HCT116 (cell line): ENCODE data around the gene ZBTB3. TPM values are rescaled to one million over a fixed set of nuclear protein-coding genes. Genes with fewer than 3 reads are reported as not detected.

Experiments used
- ATAC-seq: fragments of 200-7000 bp; cut with Tn5 transposase; 2 replicates; pipeline ENCODE4 v1.9.1; 2020; ENCODE audit warnings: mild to moderate bottlenecking, moderate library complexity
- BruUV-seq: library from RNA; stranded (reverse); fragments of 400-500 nt; replicated peaks from 2 replicates; lab custom pipeline; 2021; lab: Mats Ljungman, UMichigan
- CTCF ChIA-PET: fragments of 300-600 bp; sonication (Branson Sonifier 250); formaldehyde crosslinking; loops from one replicate; lab custom pipeline; 2021; ENCODE audit warnings: antibody characterized with exemption; lab: Charles Lee
- POLR2A ChIA-PET: fragments of 300-600, 350-600 bp; sonication (Branson Sonifier 250); formaldehyde crosslinking; loops from one replicate; lab custom pipeline; 2021; ENCODE audit warnings: antibody characterized with exemption; lab: Charles Lee
- RAD21 ChIA-PET, 2 experiments: fragments of 300-600 bp; sonication (Branson Sonifier 250); formaldehyde crosslinking; loops; one replicate each; lab custom pipeline; 2023; ENCODE audit warnings: low total read pairs in 2 of 2; ENCODE audit not compliant: uncharacterized antibody in 2 of 2, unreplicated experiment in 2 of 2, low non-redundant PET in 1 of 2; lab: Charles Lee
- DNase-seq: peaks from one replicate; pipeline ENCODE4 v3.0.0-alpha.2; 2010; ENCODE audit warnings: low read depth, low spot score
- H2AFZ ChIP-seq: fragments of 200-600 bp; shearing (Covaris generic), sonication (generic); 2 replicates; pipeline ENCODE4 v1.6.1; 2017; ENCODE audit warnings: low read depth, mixed run types, mixed read lengths, antibody characterized with exemption, low read length; ENCODE audit not compliant: poor library complexity, severe bottlenecking
- H3K27ac ChIP-seq: 2 replicates; pipeline ENCODE4 v1.5.1; 2012; ENCODE audit warnings: low read depth, low read length
- H3K27me3 ChIP-seq: fragments of 200-600 bp; sonication (generic); 2 replicates; pipeline ENCODE4 v1.6.1; 2016; ENCODE audit warnings: mixed run types, low read length, mixed read lengths; ENCODE audit not compliant: insufficient read depth
- H3K36me3 ChIP-seq, 2 experiments: fragments of 200-500 bp in 1 of 2; fragments of 200-600 bp in 1 of 2; sonication (Bioruptor generic) in 1 of 2; sonication (generic) in 1 of 2; 2 replicates each; pipeline versions ENCODE4 v1.5.1 to v1.6.1; 2014 to 2016; ENCODE audit warnings: low read length in 2 of 2, inconsistent platforms in 1 of 2, mixed read lengths in 1 of 2, mixed run types in 1 of 2; ENCODE audit not compliant: insufficient read depth in 2 of 2, control insufficient read depth in 1 of 2
- H3K4me1 ChIP-seq, 2 experiments: fragments of 200-600 bp in 1 of 2; sonication (generic) in 1 of 2; 2 replicates each; pipeline versions ENCODE4 v1.5.1 to v1.6.1; 2012 to 2017; ENCODE audit warnings: low read length in 2 of 2, inconsistent platforms in 1 of 2, mild to moderate bottlenecking in 1 of 2, mixed read lengths in 1 of 2, mixed run types in 1 of 2, moderate library complexity in 1 of 2; ENCODE audit not compliant: insufficient read depth in 2 of 2, control insufficient read depth in 1 of 2
- H3K4me2 ChIP-seq: fragments of 200-600 bp; sonication (generic); 2 replicates; pipeline ENCODE4 v1.6.1; 2017; ENCODE audit warnings: mixed run types, low read length, mixed read lengths
- H3K4me3 ChIP-seq, 2 experiments: fragments of 200-600 bp in 1 of 2; sonication (generic) in 1 of 2; replicated peaks in 1 of 2; 2 replicates each; pipeline ENCODE4 v1.5.1; 2011 to 2016; ENCODE audit warnings: low read length in 2 of 2, control low read depth in 1 of 2, low read depth in 1 of 2, mild to moderate bottlenecking in 1 of 2, mixed read lengths in 1 of 2, mixed run types in 1 of 2
- H3K79me2 ChIP-seq: fragments of 200-600 bp; sonication (generic); 2 replicates; pipeline ENCODE4 v1.6.1; 2017; ENCODE audit warnings: mild to moderate bottlenecking, mixed run types, low read length, moderate library complexity, mixed read lengths; ENCODE audit not compliant: insufficient read depth
- H3K9ac ChIP-seq: fragments of 200-600 bp; sonication (generic); 2 replicates; pipeline ENCODE4 v1.6.1; 2016; ENCODE audit warnings: low read length, mixed read lengths
- H3K9me2 ChIP-seq: fragments of 200-600 bp; sonication (generic), shearing (Covaris generic); 2 replicates; pipeline ENCODE4 v1.6.1; 2017; ENCODE audit warnings: mixed run types, mild to moderate bottlenecking, moderate library complexity; ENCODE audit not compliant: insufficient read depth
- H3K9me3 ChIP-seq, 2 experiments: fragments of 200-500 bp in 1 of 2; fragments of 200-600 bp in 1 of 2; sonication (Bioruptor generic) in 1 of 2; sonication (generic) in 1 of 2; 2 replicates each; pipeline ENCODE4 v1.6.1; 2014 to 2017; ENCODE audit warnings: low read length in 2 of 2, mixed read lengths in 2 of 2, inconsistent platforms in 1 of 2, low read depth in 1 of 2, mild to moderate bottlenecking in 1 of 2, mixed run types in 1 of 2, moderate library complexity in 1 of 2; ENCODE audit not compliant: control insufficient read depth in 1 of 2, insufficient read depth in 1 of 2
- H4K20me1 ChIP-seq: fragments of 200-600 bp; sonication (generic), shearing (Covaris generic); 2 replicates; pipeline ENCODE4 v1.6.1; 2017; ENCODE audit warnings: mixed run types, mild to moderate bottlenecking, moderate library complexity; ENCODE audit not compliant: insufficient read depth
- CBX3 ChIP-seq: IDR thresholded peaks from 2 replicates; pipeline ENCODE4 v1.6.1; 2012; ENCODE audit warnings: low read depth
- EGR1 ChIP-seq: IDR thresholded peaks from 2 replicates; pipeline ENCODE4 v1.6.1; 2012; ENCODE audit warnings: low read depth
- POLR2AphosphoS5 ChIP-seq: IDR thresholded peaks from 2 replicates; pipeline ENCODE4 v1.6.1; 2011; ENCODE audit warnings: mild to moderate bottlenecking, low read depth, low read length, moderate library complexity
- RAD21 ChIP-seq: IDR thresholded peaks from 2 replicates; pipeline ENCODE4 v1.6.1; 2012; ENCODE audit warnings: low read depth, mild to moderate bottlenecking
- SP1 ChIP-seq: IDR thresholded peaks from 2 replicates; pipeline ENCODE4 v1.6.1; 2012; ENCODE audit warnings: low read depth
- TCF7L2 ChIP-seq: IDR thresholded peaks from 2 replicates; pipeline ENCODE4 v1.7.0; 2011; ENCODE audit warnings: borderline replicate concordance, inconsistent platforms; ENCODE audit not compliant: insufficient read depth, insufficient read length; ENCODE audit errors: extremely low read depth
- YY1 ChIP-seq: IDR thresholded peaks from 2 replicates; pipeline ENCODE4 v1.6.1; 2011; ENCODE audit warnings: low read length, low read depth, moderate library complexity, mild to moderate bottlenecking; ENCODE audit not compliant: insufficient replicate concordance; ENCODE audit errors: extremely low read depth
- ZFX ChIP-seq: fragments of 450-650 bp; IDR thresholded peaks from 2 replicates; pipeline ENCODE4 v1.6.1; 2017
- intact Hi-C: fragments of 100-400 bp; cut with micrococcal nuclease; formaldehyde crosslinking; loops from 2 replicates; pipeline ENCODE4 v1.10.0; 2022
- total RNA-seq: library from RNA; stranded (reverse); gene quantifications from one replicate; pipeline ENCODE4 v1.2.1, GENCODE V29; 2021; ENCODE audit not compliant: unreplicated experiment
- TF ChIP-seq, protein P1 (sequence below), 3 experiments: fragments of 200-600 bp in 1 of 3; sonication (generic) in 1 of 3; IDR thresholded peaks in 2 of 3; conservative IDR thresholded peaks in 1 of 3; 2 replicates each; pipeline ENCODE4 v1.5.1; 2012 to 2017; ENCODE audit warnings: low read depth in 2 of 3, low read length in 2 of 3, antibody characterized with exemption in 1 of 3, borderline replicate concordance in 1 of 3, control low read depth in 1 of 3, mild to moderate bottlenecking in 1 of 3, mixed read lengths in 1 of 3, mixed run types in 1 of 3, moderate library complexity in 1 of 3; ENCODE audit not compliant: insufficient read depth in 1 of 3
- TF ChIP-seq, protein P2 (sequence below): IDR thresholded peaks from 2 replicates; pipeline ENCODE4 v1.6.1; 2012; ENCODE audit warnings: low read depth

ZBTB3 gene
- total RNA-seq, 1 experiment from 2014 or later = 11.3 TPM

DNA sequence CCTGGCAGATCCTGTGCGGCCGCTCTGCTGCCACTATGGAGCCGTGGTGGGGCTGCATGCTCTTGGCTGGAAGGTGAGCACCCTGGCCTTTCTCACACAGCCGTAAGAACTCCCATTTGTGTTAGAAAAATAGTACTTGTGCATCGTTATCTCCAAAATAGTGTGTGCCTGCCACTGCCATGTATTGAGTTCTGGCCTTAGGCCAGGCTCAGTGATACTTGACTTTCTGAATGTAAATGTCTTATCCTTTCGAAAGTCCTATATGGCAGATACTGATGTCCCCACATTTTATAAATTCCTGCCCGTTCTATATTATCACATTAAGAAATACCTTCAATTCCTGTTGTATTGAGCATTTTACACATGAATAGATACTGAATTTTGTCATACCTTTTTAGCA, 28.8 kb upstream of the ZBTB3 start:
- DNase-seq = no peak
- Histone ChIP-seq H3K4me2 (no peak overlapping the region), H3K79me2 (peaks cover 11% of the 10 kb centered on the region), H3K4me1 (peaks cover 4 to 9% of the 10 kb centered on the region in 2 experiments; a peak in 3 of 4 replicates), H4K20me1 (no peaks in the 10 kb centered on the region), H3K27ac (no peak overlapping the region), H3K4me3 (no peak overlapping the region), H3K27me3 (no peaks in the 10 kb centered on the region)
- POLR2A ChIA-PET = interaction anchor here (0.7 kb wide), 1 partner anchor 375 kb away, joined by 4 read pairs; no protein-coding TSS in a partner anchor
- intact Hi-C loops = no loop called here
- RAD21 ChIA-PET = no interaction called here
- BruUV-seq = no TSS peak
- TF ChIP-seq YY1 (no peak), POLR2AphosphoS5 (no peak), RAD21 (no peak), CBX3 (no peak), EGR1 (no peak), ZFX (no peak), TCF7L2 (no peak), SP1 (no peak)
- TF ChIP-seq, protein P1, sequence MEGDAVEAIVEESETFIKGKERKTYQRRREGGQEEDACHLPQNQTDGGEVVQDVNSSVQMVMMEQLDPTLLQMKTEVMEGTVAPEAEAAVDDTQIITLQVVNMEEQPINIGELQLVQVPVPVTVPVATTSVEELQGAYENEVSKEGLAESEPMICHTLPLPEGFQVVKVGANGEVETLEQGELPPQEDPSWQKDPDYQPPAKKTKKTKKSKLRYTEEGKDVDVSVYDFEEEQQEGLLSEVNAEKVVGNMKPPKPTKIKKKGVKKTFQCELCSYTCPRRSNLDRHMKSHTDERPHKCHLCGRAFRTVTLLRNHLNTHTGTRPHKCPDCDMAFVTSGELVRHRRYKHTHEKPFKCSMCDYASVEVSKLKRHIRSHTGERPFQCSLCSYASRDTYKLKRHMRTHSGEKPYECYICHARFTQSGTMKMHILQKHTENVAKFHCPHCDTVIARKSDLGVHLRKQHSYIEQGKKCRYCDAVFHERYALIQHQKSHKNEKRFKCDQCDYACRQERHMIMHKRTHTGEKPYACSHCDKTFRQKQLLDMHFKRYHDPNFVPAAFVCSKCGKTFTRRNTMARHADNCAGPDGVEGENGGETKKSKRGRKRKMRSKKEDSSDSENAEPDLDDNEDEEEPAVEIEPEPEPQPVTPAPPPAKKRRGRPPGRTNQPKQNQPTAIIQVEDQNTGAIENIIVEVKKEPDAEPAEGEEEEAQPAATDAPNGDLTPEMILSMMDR (IDR thresholded peaks at IDR 0.05 in 2 of 3, conservative IDR thresholded peaks at IDR 0.05 in 1 of 3; ENCODE audit: borderline replicate concordance in 1 of 3, insufficient read depth in 1 of 3, low read depth in 2 of 3, low read length in 2 of 3) = no peak
- TF ChIP-seq, protein P2, sequence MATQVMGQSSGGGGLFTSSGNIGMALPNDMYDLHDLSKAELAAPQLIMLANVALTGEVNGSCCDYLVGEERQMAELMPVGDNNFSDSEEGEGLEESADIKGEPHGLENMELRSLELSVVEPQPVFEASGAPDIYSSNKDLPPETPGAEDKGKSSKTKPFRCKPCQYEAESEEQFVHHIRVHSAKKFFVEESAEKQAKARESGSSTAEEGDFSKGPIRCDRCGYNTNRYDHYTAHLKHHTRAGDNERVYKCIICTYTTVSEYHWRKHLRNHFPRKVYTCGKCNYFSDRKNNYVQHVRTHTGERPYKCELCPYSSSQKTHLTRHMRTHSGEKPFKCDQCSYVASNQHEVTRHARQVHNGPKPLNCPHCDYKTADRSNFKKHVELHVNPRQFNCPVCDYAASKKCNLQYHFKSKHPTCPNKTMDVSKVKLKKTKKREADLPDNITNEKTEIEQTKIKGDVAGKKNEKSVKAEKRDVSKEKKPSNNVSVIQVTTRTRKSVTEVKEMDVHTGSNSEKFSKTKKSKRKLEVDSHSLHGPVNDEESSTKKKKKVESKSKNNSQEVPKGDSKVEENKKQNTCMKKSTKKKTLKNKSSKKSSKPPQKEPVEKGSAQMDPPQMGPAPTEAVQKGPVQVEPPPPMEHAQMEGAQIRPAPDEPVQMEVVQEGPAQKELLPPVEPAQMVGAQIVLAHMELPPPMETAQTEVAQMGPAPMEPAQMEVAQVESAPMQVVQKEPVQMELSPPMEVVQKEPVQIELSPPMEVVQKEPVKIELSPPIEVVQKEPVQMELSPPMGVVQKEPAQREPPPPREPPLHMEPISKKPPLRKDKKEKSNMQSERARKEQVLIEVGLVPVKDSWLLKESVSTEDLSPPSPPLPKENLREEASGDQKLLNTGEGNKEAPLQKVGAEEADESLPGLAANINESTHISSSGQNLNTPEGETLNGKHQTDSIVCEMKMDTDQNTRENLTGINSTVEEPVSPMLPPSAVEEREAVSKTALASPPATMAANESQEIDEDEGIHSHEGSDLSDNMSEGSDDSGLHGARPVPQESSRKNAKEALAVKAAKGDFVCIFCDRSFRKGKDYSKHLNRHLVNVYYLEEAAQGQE = no peak
- TF ChIP-seq, all 23 proteins: peak for 0
- CTCF ChIA-PET = no interaction called here
- H3K9me2 ChIP-seq = no peaks in the 10 kb centered on the region
- H2AFZ ChIP-seq = no peak overlapping the region
- peaks cover 0 to 4% of the 10 kb centered on the region in 2 experiments; a peak in 1 of 4 replicates for H3K36me3 ChIP-seq
- no peak overlapping the region for H3K9ac ChIP-seq
- H3K9me3 ChIP-seq = no peaks in the 10 kb centered on the region
- ATAC-seq = no peak
